Measurements from ENCODE around the gene DIP2C. TPM values are rescaled to one million over a fixed set of nuclear protein-coding genes. Genes with fewer than 3 reads are reported as not detected.

DIP2C gene
- total RNA-seq, 6 experiments from 2014 or later, result 23.2 to 28.9 (median 26.3) TPM

- Mint-ChIP-seq H3K9me3 (no peaks in the 10 kb centered on the region; the same call in 1 of the 2 replicates), H3K27ac (no peak overlapping the region), H3K27me3 (ENCODE audit: insufficient read depth) (no peaks in the 10 kb centered on the region; the same call in 1 of the 2 replicates), H3K36me3 (ENCODE audit: low read depth) (peaks cover 58% of the 10 kb centered on the region), H3K4me1 (ENCODE audit: low read depth) (peaks cover 32% of the 10 kb centered on the region), H3K4me3 (no peak overlapping the region)
- DNase-seq, result no peak
- TF ChIP-seq, protein P1, sequence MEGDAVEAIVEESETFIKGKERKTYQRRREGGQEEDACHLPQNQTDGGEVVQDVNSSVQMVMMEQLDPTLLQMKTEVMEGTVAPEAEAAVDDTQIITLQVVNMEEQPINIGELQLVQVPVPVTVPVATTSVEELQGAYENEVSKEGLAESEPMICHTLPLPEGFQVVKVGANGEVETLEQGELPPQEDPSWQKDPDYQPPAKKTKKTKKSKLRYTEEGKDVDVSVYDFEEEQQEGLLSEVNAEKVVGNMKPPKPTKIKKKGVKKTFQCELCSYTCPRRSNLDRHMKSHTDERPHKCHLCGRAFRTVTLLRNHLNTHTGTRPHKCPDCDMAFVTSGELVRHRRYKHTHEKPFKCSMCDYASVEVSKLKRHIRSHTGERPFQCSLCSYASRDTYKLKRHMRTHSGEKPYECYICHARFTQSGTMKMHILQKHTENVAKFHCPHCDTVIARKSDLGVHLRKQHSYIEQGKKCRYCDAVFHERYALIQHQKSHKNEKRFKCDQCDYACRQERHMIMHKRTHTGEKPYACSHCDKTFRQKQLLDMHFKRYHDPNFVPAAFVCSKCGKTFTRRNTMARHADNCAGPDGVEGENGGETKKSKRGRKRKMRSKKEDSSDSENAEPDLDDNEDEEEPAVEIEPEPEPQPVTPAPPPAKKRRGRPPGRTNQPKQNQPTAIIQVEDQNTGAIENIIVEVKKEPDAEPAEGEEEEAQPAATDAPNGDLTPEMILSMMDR (IDR thresholded peaks at IDR 0.05), result no peak
These were observed 312.2 kb downstream of the DIP2C start for GRCh38 chr10:377228-377627.

GRCh38 chr10:375815-376505 lies 313.5 kb downstream of the DIP2C start:
- no peak overlapping the region for H3K27ac Mint-ChIP-seq
- TF ChIP-seq, protein P1 (IDR thresholded peaks at IDR 0.05), result no peak
- no peak overlapping the region for H3K4me3 Mint-ChIP-seq
- peaks cover 38% of the 10 kb centered on the region for H3K4me1 Mint-ChIP-seq (ENCODE audit: low read depth)
- H3K9me3 Mint-ChIP-seq, result no peaks in the 10 kb centered on the region; the same call in 1 of the 2 replicates
- H3K36me3 Mint-ChIP-seq (ENCODE audit: low read depth), result peaks cover 56% of the 10 kb centered on the region
- no peak for DNase-seq
- no peaks in the 10 kb centered on the region for H3K27me3 Mint-ChIP-seq (ENCODE audit: insufficient read depth)

GRCh38 chr10:374354-374753 lies 315.1 kb downstream of the DIP2C start:
- H3K4me1 Mint-ChIP-seq (ENCODE audit: low read depth), result peaks cover 54% of the 10 kb centered on the region
- H3K27ac Mint-ChIP-seq, result no peak overlapping the region

GRCh38 chr10:373526-374309 lies 315.8 kb downstream of the DIP2C start:
- H3K9me3 Mint-ChIP-seq, result no peaks in the 10 kb centered on the region; the same call in 1 of the 2 replicates
- H3K36me3 Mint-ChIP-seq (ENCODE audit: low read depth), result peaks cover 51% of the 10 kb centered on the region
- peaks cover 54% of the 10 kb centered on the region for H3K4me1 Mint-ChIP-seq (ENCODE audit: low read depth)

More at GRCh38 chr10:374354-374753, 315.1 kb downstream of the DIP2C start:
- no peak for DNase-seq
- peaks cover 51% of the 10 kb centered on the region for H3K36me3 Mint-ChIP-seq (ENCODE audit: low read depth)
- no peaks in the 10 kb centered on the region; the same call in 1 of the 2 replicates for H3K9me3 Mint-ChIP-seq
- TF ChIP-seq, protein P1 (IDR thresholded peaks at IDR 0.05), result no peak
- H3K27me3 Mint-ChIP-seq (ENCODE audit: insufficient read depth), result no peaks in the 10 kb centered on the region; the same call in 1 of the 2 replicates
- no peak overlapping the region for H3K4me3 Mint-ChIP-seq

DNA sequence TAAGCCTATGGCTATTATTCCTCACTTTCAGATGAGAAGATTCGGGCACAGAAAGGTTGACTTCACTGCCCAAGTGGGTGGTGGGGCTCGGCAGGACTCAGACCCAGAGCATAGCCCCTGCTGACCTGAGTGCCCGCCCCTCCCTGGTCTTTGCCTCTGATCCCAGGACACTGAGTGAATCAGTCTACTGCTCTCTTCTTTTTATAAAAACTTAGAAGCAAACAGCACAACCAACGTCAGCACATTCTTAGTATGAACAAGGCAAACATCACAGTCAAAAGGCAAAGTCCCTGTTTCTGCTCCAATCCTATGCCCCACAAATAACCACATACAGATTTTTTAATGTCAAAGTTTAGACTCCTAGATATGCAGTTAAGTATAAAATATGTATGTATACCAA lies 316.5 kb downstream of the DIP2C start:
- no peak for DNase-seq
- H3K36me3 Mint-ChIP-seq (ENCODE audit: low read depth), result peaks cover 43% of the 10 kb centered on the region
- peaks cover 54% of the 10 kb centered on the region for H3K4me1 Mint-ChIP-seq (ENCODE audit: low read depth)
- H3K27ac Mint-ChIP-seq, result peak overlapping the region; percentile 8; the same call in 1 of the 2 replicates
- no peaks in the 10 kb centered on the region; the same call in 1 of the 2 replicates for H3K9me3 Mint-ChIP-seq
- no peaks in the 10 kb centered on the region; the same call in 1 of the 2 replicates for H3K27me3 Mint-ChIP-seq (ENCODE audit: insufficient read depth)
- H3K4me3 Mint-ChIP-seq, result peak overlapping the region; percentile 43; the same call in 1 of the 2 replicates
- TF ChIP-seq, protein P1 (IDR thresholded peaks at IDR 0.05), result no peak

More at GRCh38 chr10:373526-374309, 315.8 kb downstream of the DIP2C start:
- DNase-seq, result peak; percentile 74
- TF ChIP-seq, protein P1 (IDR thresholded peaks at IDR 0.05), result no peak
- Mint-ChIP-seq H3K4me3 (peak overlapping the region; percentile 43), H3K27me3 (ENCODE audit: insufficient read depth) (no peaks in the 10 kb centered on the region; the same call in 1 of the 2 replicates), H3K27ac (peak overlapping the region; percentile 8)

All from HFFc6 (cell line).